HG03442 (cell line): Measurements from ENCODE around the gene OPCML.

ENCODE experiments used
- ATAC-seq: cut with Tn5 transposase; IDR thresholded peaks from one replicate; pipeline ENCODE4 v1.9.1; 2021; ENCODE audit warnings: mild to moderate bottlenecking, moderate library complexity; ENCODE audit not compliant: unreplicated experiment

Gene OPCML

GRCh38 chr11:133362156-133362555 lies 170.1 kb downstream of the OPCML start:
- ATAC-seq: no peak

GRCh38 chr11:133361689-133361994 lies 170.7 kb downstream of the OPCML start:
- ATAC-seq: no peak

GRCh38 chr11:133360860-133361688 lies 171.2 kb downstream of the OPCML start:
- ATAC-seq: no peak

- ATAC-seq: no peak
Measured at GRCh38 chr11:133355095-133355494, 177.2 kb downstream of the OPCML start.

GRCh38 chr11:133354069-133354468 lies 178.2 kb downstream of the OPCML start:
- ATAC-seq: no peak

GRCh38 chr11:133350045-133350444 lies 182.3 kb downstream of the OPCML start:
- ATAC-seq: no peak

- no peak for ATAC-seq
Measured at GRCh38 chr11:133347988-133348387, 184.3 kb downstream of the OPCML start.

- no peak for ATAC-seq
Measured at GRCh38 chr11:133346137-133346536, 186.2 kb downstream of the OPCML start.

GRCh38 chr11:133343951-133344350 lies 188.3 kb downstream of the OPCML start:
- ATAC-seq: no peak

GRCh38 chr11:133339495-133340140 lies 192.7 kb downstream of the OPCML start:
- ATAC-seq: no peak

- no peak for ATAC-seq
Measured at GRCh38 chr11:133338588-133338987, 193.7 kb downstream of the OPCML start.

- no peak for ATAC-seq
Measured at GRCh38 chr11:133337951-133338418, 194.3 kb downstream of the OPCML start.

- no peak for ATAC-seq
Measured at GRCh38 chr11:133337193-133337592, 195.1 kb downstream of the OPCML start.

- ATAC-seq: no peak
Measured at GRCh38 chr11:133331031-133331430, 201.3 kb downstream of the OPCML start.

- no peak for ATAC-seq
Measured at GRCh38 chr11:133326849-133327248, 205.5 kb downstream of the OPCML start.

- no peak for ATAC-seq
Measured at GRCh38 chr11:133326332-133326731, 206.0 kb downstream of the OPCML start.

- ATAC-seq: no peak
Measured at GRCh38 chr11:133325711-133326110, 206.6 kb downstream of the OPCML start.

- no peak for ATAC-seq
Measured at GRCh38 chr11:133323354-133323753, 208.9 kb downstream of the OPCML start.

GRCh38 chr11:133318221-133318620 lies 214.1 kb downstream of the OPCML start:
- no peak for ATAC-seq

GRCh38 chr11:133311230-133311629 lies 221.1 kb downstream of the OPCML start:
- ATAC-seq: no peak

- no peak for ATAC-seq
Measured at GRCh38 chr11:133306019-133306418, 226.3 kb downstream of the OPCML start.

GRCh38 chr11:133305208-133305956 lies 226.9 kb downstream of the OPCML start:
- ATAC-seq: no peak
